ENCODE data around the gene ATXN7.

DNA sequence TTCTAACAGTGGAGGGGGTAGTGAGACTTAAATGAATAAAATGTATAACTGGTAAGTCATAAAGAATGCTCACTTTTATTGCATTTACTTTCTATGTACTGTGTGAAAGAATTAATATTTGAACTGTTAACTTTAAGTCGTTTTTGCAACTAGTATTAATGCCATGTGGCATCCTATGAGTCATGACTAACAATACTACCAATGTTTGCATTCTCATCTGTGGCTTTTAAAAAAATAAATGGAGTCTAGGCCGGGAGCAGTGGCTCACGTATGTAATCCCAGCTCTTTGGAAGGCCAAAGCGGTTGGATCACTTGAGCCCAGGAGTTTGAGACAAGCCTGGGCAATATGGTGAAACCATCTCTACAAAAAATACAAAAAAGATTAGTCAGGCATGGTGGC is 39.4 kb upstream of the ATXN7 start:
- no peak for TF ChIP-seq POLR2A (IDR thresholded peaks at IDR 0.05)
- TF ChIP-seq, protein P1, sequence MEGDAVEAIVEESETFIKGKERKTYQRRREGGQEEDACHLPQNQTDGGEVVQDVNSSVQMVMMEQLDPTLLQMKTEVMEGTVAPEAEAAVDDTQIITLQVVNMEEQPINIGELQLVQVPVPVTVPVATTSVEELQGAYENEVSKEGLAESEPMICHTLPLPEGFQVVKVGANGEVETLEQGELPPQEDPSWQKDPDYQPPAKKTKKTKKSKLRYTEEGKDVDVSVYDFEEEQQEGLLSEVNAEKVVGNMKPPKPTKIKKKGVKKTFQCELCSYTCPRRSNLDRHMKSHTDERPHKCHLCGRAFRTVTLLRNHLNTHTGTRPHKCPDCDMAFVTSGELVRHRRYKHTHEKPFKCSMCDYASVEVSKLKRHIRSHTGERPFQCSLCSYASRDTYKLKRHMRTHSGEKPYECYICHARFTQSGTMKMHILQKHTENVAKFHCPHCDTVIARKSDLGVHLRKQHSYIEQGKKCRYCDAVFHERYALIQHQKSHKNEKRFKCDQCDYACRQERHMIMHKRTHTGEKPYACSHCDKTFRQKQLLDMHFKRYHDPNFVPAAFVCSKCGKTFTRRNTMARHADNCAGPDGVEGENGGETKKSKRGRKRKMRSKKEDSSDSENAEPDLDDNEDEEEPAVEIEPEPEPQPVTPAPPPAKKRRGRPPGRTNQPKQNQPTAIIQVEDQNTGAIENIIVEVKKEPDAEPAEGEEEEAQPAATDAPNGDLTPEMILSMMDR (IDR thresholded peaks at IDR 0.05): no peak

Data from Peyer's patch (tissue), 4 donors.